HCT116 (cell line): Measurements from ENCODE around the gene RAB11A. TPM values are rescaled to one million over a fixed set of nuclear protein-coding genes. Genes with fewer than 3 reads are reported as not detected.

ENCODE experiments used
- ATAC-seq: fragments of 200-7000 bp; cut with Tn5 transposase; 2 replicates; pipeline ENCODE4 v1.9.1; 2020; ENCODE audit warnings: mild to moderate bottlenecking, moderate library complexity
- BruUV-seq: library from RNA; stranded (reverse); fragments of 400-500 nt; replicated peaks from 2 replicates; lab custom pipeline; 2021; lab: Mats Ljungman, UMichigan
- CTCF ChIA-PET: fragments of 300-600 bp; sonication (Branson Sonifier 250); formaldehyde crosslinking; loops from one replicate; lab custom pipeline; 2021; ENCODE audit warnings: antibody characterized with exemption; lab: Charles Lee
- POLR2A ChIA-PET: fragments of 300-600, 350-600 bp; sonication (Branson Sonifier 250); formaldehyde crosslinking; loops from one replicate; lab custom pipeline; 2021; ENCODE audit warnings: antibody characterized with exemption; lab: Charles Lee
- RAD21 ChIA-PET, 2 experiments: fragments of 300-600 bp; sonication (Branson Sonifier 250); formaldehyde crosslinking; loops; one replicate each; lab custom pipeline; 2023; ENCODE audit warnings: low total read pairs in 2 of 2; ENCODE audit not compliant: uncharacterized antibody in 2 of 2, unreplicated experiment in 2 of 2, low non-redundant PET in 1 of 2; lab: Charles Lee
- DNase-seq: peaks from one replicate; pipeline ENCODE4 v3.0.0-alpha.2; 2010; ENCODE audit warnings: low read depth, low spot score
- H2AFZ ChIP-seq: fragments of 200-600 bp; shearing (Covaris generic), sonication (generic); 2 replicates; pipeline ENCODE4 v1.6.1; 2017; ENCODE audit warnings: low read depth, mixed run types, mixed read lengths, antibody characterized with exemption, low read length; ENCODE audit not compliant: poor library complexity, severe bottlenecking
- H3K27ac ChIP-seq: 2 replicates; pipeline ENCODE4 v1.5.1; 2012; ENCODE audit warnings: low read depth, low read length
- H3K27me3 ChIP-seq: fragments of 200-600 bp; sonication (generic); 2 replicates; pipeline ENCODE4 v1.6.1; 2016; ENCODE audit warnings: mixed run types, low read length, mixed read lengths; ENCODE audit not compliant: insufficient read depth
- H3K36me3 ChIP-seq, 2 experiments: fragments of 200-500 bp in 1 of 2; fragments of 200-600 bp in 1 of 2; sonication (Bioruptor generic) in 1 of 2; sonication (generic) in 1 of 2; 2 replicates each; pipeline versions ENCODE4 v1.5.1 to v1.6.1; 2014 to 2016; ENCODE audit warnings: low read length in 2 of 2, inconsistent platforms in 1 of 2, mixed read lengths in 1 of 2, mixed run types in 1 of 2; ENCODE audit not compliant: insufficient read depth in 2 of 2, control insufficient read depth in 1 of 2
- H3K4me1 ChIP-seq, 2 experiments: fragments of 200-600 bp in 1 of 2; sonication (generic) in 1 of 2; 2 replicates each; pipeline versions ENCODE4 v1.5.1 to v1.6.1; 2012 to 2017; ENCODE audit warnings: low read length in 2 of 2, inconsistent platforms in 1 of 2, mild to moderate bottlenecking in 1 of 2, mixed read lengths in 1 of 2, mixed run types in 1 of 2, moderate library complexity in 1 of 2; ENCODE audit not compliant: insufficient read depth in 2 of 2, control insufficient read depth in 1 of 2
- H3K4me2 ChIP-seq: fragments of 200-600 bp; sonication (generic); 2 replicates; pipeline ENCODE4 v1.6.1; 2017; ENCODE audit warnings: mixed run types, low read length, mixed read lengths
- H3K4me3 ChIP-seq, 2 experiments: fragments of 200-600 bp in 1 of 2; sonication (generic) in 1 of 2; replicated peaks in 1 of 2; 2 replicates each; pipeline ENCODE4 v1.5.1; 2011 to 2016; ENCODE audit warnings: low read length in 2 of 2, control low read depth in 1 of 2, low read depth in 1 of 2, mild to moderate bottlenecking in 1 of 2, mixed read lengths in 1 of 2, mixed run types in 1 of 2
- H3K79me2 ChIP-seq: fragments of 200-600 bp; sonication (generic); 2 replicates; pipeline ENCODE4 v1.6.1; 2017; ENCODE audit warnings: mild to moderate bottlenecking, mixed run types, low read length, moderate library complexity, mixed read lengths; ENCODE audit not compliant: insufficient read depth
- H3K9ac ChIP-seq: fragments of 200-600 bp; sonication (generic); 2 replicates; pipeline ENCODE4 v1.6.1; 2016; ENCODE audit warnings: low read length, mixed read lengths
- H3K9me2 ChIP-seq: fragments of 200-600 bp; sonication (generic), shearing (Covaris generic); 2 replicates; pipeline ENCODE4 v1.6.1; 2017; ENCODE audit warnings: mixed run types, mild to moderate bottlenecking, moderate library complexity; ENCODE audit not compliant: insufficient read depth
- H3K9me3 ChIP-seq, 2 experiments: fragments of 200-500 bp in 1 of 2; fragments of 200-600 bp in 1 of 2; sonication (Bioruptor generic) in 1 of 2; sonication (generic) in 1 of 2; 2 replicates each; pipeline ENCODE4 v1.6.1; 2014 to 2017; ENCODE audit warnings: low read length in 2 of 2, mixed read lengths in 2 of 2, inconsistent platforms in 1 of 2, low read depth in 1 of 2, mild to moderate bottlenecking in 1 of 2, mixed run types in 1 of 2, moderate library complexity in 1 of 2; ENCODE audit not compliant: control insufficient read depth in 1 of 2, insufficient read depth in 1 of 2
- H4K20me1 ChIP-seq: fragments of 200-600 bp; sonication (generic), shearing (Covaris generic); 2 replicates; pipeline ENCODE4 v1.6.1; 2017; ENCODE audit warnings: mixed run types, mild to moderate bottlenecking, moderate library complexity; ENCODE audit not compliant: insufficient read depth
- CBX3 ChIP-seq: IDR thresholded peaks from 2 replicates; pipeline ENCODE4 v1.6.1; 2012; ENCODE audit warnings: low read depth
- EGR1 ChIP-seq: IDR thresholded peaks from 2 replicates; pipeline ENCODE4 v1.6.1; 2012; ENCODE audit warnings: low read depth
- EZH2 ChIP-seq: fragments of 200-600 bp; sonication (generic); IDR thresholded peaks from 2 replicates; pipeline ENCODE4 v1.6.1; 2017; ENCODE audit warnings: antibody characterized with exemption, mixed run types
- FOSL1 ChIP-seq: IDR thresholded peaks from 2 replicates; pipeline ENCODE4 v1.6.1; 2012; ENCODE audit warnings: low read depth
- REST ChIP-seq: IDR thresholded peaks from 2 replicates; pipeline ENCODE4 v1.6.1; 2012; ENCODE audit warnings: low read depth
- SP1 ChIP-seq: IDR thresholded peaks from 2 replicates; pipeline ENCODE4 v1.6.1; 2012; ENCODE audit warnings: low read depth
- SRF ChIP-seq: IDR thresholded peaks from 2 replicates; pipeline ENCODE4 v1.6.1; 2012; ENCODE audit warnings: low read depth
- TCF7L2 ChIP-seq: IDR thresholded peaks from 2 replicates; pipeline ENCODE4 v1.7.0; 2011; ENCODE audit warnings: borderline replicate concordance, inconsistent platforms; ENCODE audit not compliant: insufficient read depth, insufficient read length; ENCODE audit errors: extremely low read depth
- ZBTB33 ChIP-seq: IDR thresholded peaks from 2 replicates; pipeline ENCODE4 v1.6.1; 2011; ENCODE audit warnings: mild to moderate bottlenecking, low read length, moderate library complexity; ENCODE audit not compliant: insufficient replicate concordance; ENCODE audit errors: extremely low read depth
- ZNF274 ChIP-seq: fragments of 200-500 bp; sonication (Bioruptor generic); IDR thresholded peaks from 2 replicates; pipeline ENCODE4 v1.6.1; 2014; ENCODE audit warnings: mild to moderate bottlenecking, low read depth, low read length, inconsistent platforms
- intact Hi-C: fragments of 100-400 bp; cut with micrococcal nuclease; formaldehyde crosslinking; loops from 2 replicates; pipeline ENCODE4 v1.10.0; 2022
- total RNA-seq: library from RNA; stranded (reverse); gene quantifications from one replicate; pipeline ENCODE4 v1.2.1, GENCODE V29; 2021; ENCODE audit not compliant: unreplicated experiment

The RAB11A gene
- total RNA-seq, 1 experiment from 2014 or later = 234 TPM

GRCh38 chr15:65875458-65875857 is 6.2 kb downstream of the RAB11A start:
- H3K4me2 ChIP-seq = no peak overlapping the region
- no peak overlapping the region for H3K9ac ChIP-seq
- H4K20me1 ChIP-seq = peaks cover 4% of the 10 kb centered on the region; the same call in 1 of the 2 replicates
- peaks cover 7 to 20% of the 10 kb centered on the region in 2 experiments for H3K4me1 ChIP-seq
- no peak for ATAC-seq
- intact Hi-C loops = no loop called here
- RAD21 ChIA-PET = no interaction called here
- CTCF ChIA-PET = interaction anchor here (3.3 kb wide), 1 partner anchor 13 kb away, joined by 9 read pairs; no protein-coding TSS in a partner anchor
- H3K9me3 ChIP-seq = no peaks in the 10 kb centered on the region
- peaks cover 22 to 31% of the 10 kb centered on the region in 2 experiments for H3K36me3 ChIP-seq
- no peak for TF ChIP-seq REST
- TF ChIP-seq ZBTB33 = no peak
- TF ChIP-seq ZNF274 = no peak
- no peak for TF ChIP-seq CBX3
- TF ChIP-seq EGR1 = no peak
- no peak for TF ChIP-seq TCF7L2
- TF ChIP-seq FOSL1 = no peak
- no peak for TF ChIP-seq EZH2
- TF ChIP-seq SRF = no peak
- TF ChIP-seq SP1 = no peak
- TF ChIP-seq, all 23 proteins: peak for 0
- Histone ChIP-seq H3K79me2 (peaks cover 76% of the 10 kb centered on the region), H3K27me3 (no peaks in the 10 kb centered on the region), H3K27ac (no peak overlapping the region), H3K4me3 (no peak overlapping the region), H3K9me2 (no peaks in the 10 kb centered on the region), H2AFZ (no peak overlapping the region)
- POLR2A ChIA-PET = interaction anchor here (1.4 kb wide), 1 partner anchor 13 kb away, joined by 3 read pairs; no protein-coding TSS in a partner anchor
- no peak for DNase-seq
- no TSS peak for BruUV-seq
